T-helper 2 cell treated with Interferon-gamma antibody and Interleukin-4, amounts not matched to agents 100 ng/mL and 5 ng/mL, for 36 hours (primary cell): ENCODE results near the gene MDFIC. TPM values are rescaled to one million over a fixed set of nuclear protein-coding genes. Genes with fewer than 3 reads are reported as not detected.

ENCODE experiments used
- intact Hi-C: fragments of 100-400 bp; cut with micrococcal nuclease; formaldehyde crosslinking; loops from one replicate; pipeline ENCODE4 v1.15.1; 2023
- total RNA-seq: library from RNA; stranded (reverse); gene quantifications from 2 replicates; pipeline ENCODE4 v1.2.3, GENCODE V29; 2022

Gene MDFIC
- total RNA-seq, 1 donor from 2014 or later = 90.1 TPM

- intact Hi-C loops = loop anchor here (5.0 to 10.0 kb wide), 5 partner anchors 33 to 1938 kb away; partner anchors contain the start of genes CAPZA2 and TES
These were observed 2.3 kb downstream of the MDFIC start for GRCh38 chr7:114924038-114924712.

- intact Hi-C loops = loop anchor here (10.0 kb wide), 1 partner anchor 1289 kb away; the partner anchor contains the start of gene TES
These were observed 3.5 kb downstream of the MDFIC start for GRCh38 chr7:114925434-114925833.

GRCh38 chr7:114928060-114928459 is 6.2 kb downstream of the MDFIC start:
- intact Hi-C loops = loop anchor here (10.0 kb wide), 1 partner anchor 1287 kb away; the partner anchor contains the start of gene TES

- intact Hi-C loops = loop anchor here (10.0 kb wide), 1 partner anchor 1285 kb away; the partner anchor contains the start of gene TES
These were observed 7.7 kb downstream of the MDFIC start for GRCh38 chr7:114929570-114929969.

GRCh38 chr7:114930107-114930661 is 8.3 kb downstream of the MDFIC start:
- intact Hi-C loops = no loop called here

- intact Hi-C loops = loop anchor here (1.0 kb wide), 1 partner anchor 8 kb away; no protein-coding TSS in a partner anchor
These were observed 9.1 kb downstream of the MDFIC start for GRCh38 chr7:114930829-114931655.

GRCh38 chr7:114931656-114932011 is 9.7 kb downstream of the MDFIC start:
- intact Hi-C loops = loop anchor here (1.0 kb wide), 1 partner anchor 8 kb away; no protein-coding TSS in a partner anchor

GRCh38 chr7:114932991-114933390 is 11.1 kb downstream of the MDFIC start:
- intact Hi-C loops = no loop called here

GRCh38 chr7:114933658-114934057 is 11.8 kb downstream of the MDFIC start:
- intact Hi-C loops = no loop called here

- intact Hi-C loops = no loop called here
These were observed 12.2 kb downstream of the MDFIC start for GRCh38 chr7:114934086-114934485.

- intact Hi-C loops = no loop called here
These were observed 12.8 kb downstream of the MDFIC start for GRCh38 chr7:114934713-114935112.

GRCh38 chr7:114936471-114936870 is 14.6 kb downstream of the MDFIC start:
- intact Hi-C loops = no loop called here

GRCh38 chr7:114937446-114937845 is 15.6 kb downstream of the MDFIC start:
- intact Hi-C loops = no loop called here

GRCh38 chr7:114938785-114939184 is 16.9 kb downstream of the MDFIC start:
- intact Hi-C loops = no loop called here

GRCh38 chr7:114939484-114940097 is 17.7 kb downstream of the MDFIC start:
- intact Hi-C loops = no loop called here

- intact Hi-C loops = no loop called here
These were observed 18.3 kb downstream of the MDFIC start for GRCh38 chr7:114940220-114940619.

GRCh38 chr7:114941692-114942091 is 19.8 kb downstream of the MDFIC start:
- intact Hi-C loops = no loop called here

- intact Hi-C loops = no loop called here
These were observed 20.7 kb downstream of the MDFIC start for GRCh38 chr7:114942446-114943175.

GRCh38 chr7:114943530-114943929 is 21.6 kb downstream of the MDFIC start:
- intact Hi-C loops = no loop called here

GRCh38 chr7:114943953-114944744 is 22.3 kb downstream of the MDFIC start:
- intact Hi-C loops = no loop called here
